GM18507 (cell line): Measurements from ENCODE around the gene MSANTD2.

Experiments
- DNase-seq: peaks from one replicate; pipeline ENCODE4 v3.0.0; 2011; ENCODE audit warnings: low read depth; ENCODE audit not compliant: insufficient read length; ENCODE audit errors: extremely low spot score
- FAIRE-seq: peaks from 2 replicates; lab custom pipeline; 2011; peaks lifted over from hg19 to GRCh38; lab: Jason Lieb, UNC

Gene MSANTD2

DNA sequence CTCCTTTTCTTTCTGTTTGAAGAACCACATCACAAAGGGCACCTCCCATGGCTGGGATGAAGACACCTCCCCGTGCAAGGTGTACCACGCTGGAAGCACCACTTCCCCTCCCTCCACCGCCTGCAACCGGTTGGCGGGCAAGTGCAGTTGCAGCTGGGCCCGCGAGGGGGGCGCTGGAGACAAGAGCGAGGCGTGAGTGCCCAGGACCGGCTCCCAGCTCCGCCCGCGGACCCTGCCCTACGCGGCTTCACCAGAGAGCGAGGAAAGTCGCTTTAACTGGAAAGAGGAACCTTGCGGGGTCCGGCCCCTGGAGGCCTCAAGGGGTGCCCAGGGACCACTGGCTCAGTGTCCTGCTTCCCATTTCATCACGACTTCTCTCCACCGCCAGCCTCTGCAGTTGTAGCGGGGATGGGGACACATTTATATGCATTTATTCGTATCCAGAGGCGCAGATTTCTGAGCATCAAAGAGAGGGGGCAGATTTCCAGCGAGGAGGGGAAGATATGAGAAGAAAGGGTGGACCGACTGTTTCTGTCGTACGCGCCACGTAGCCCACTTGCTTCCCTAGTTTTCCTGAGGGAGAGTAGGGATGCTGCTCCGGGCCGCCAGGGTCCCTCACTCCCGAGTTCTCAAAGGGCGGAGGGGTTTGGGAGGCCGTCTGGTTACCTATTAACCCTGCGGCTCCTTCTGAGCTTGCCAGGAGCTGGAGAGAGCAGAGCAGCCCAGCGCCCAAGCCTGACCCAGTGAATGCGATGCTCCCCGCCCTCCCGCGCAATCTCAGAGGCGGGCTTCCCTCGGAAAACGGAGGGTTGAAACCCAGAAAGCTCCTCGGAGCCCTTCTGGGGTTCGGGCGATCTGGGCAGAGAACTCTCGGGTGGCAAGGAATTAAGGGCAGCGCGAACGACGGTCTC, 41.6 kb downstream of the MSANTD2 start:
- DNase-seq (no peak), FAIRE-seq (peak; percentile 78)

DNA sequence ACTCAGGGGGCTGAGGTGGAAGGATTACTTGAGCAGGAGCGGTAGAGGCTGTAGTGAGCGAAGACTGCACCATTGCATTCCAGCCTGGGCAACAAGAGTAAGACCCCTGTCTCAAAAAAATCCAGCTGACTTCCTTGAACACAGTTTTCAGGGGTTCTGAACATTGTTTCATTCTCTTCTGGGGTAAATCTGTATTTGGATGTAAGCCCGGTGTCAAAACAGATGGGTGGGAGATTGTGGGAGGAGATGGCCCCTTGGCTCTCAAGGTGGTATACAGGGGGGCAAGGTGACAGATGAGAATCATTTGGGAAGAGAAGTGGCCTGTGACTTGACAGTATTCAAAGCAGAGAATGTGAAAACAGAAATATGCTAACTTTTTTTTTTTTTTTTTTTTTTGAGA, 42.9 kb downstream of the MSANTD2 start:
- DNase-seq (no peak), FAIRE-seq (no peak)

DNA sequence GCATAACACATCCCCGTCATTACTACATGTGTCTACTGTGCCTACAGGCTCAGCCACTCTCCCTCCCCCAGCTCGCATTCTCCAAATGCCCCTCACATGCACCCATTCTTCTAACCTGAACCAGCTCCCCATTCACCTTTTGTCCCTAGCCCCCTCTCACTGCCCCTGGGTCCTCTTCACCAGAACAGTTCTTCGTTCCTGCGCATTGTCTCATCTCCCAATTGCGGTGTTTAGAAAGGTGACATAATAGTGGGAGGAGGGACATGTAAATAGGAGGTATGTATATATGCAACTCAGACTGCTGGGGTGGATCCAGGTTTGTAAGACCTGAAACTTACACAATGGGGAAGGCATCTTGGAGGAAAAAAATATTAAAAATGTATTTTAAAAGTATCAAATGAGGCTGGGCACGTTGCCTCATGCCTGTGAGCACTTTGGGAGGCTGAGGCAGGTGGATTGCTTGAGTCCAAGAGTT, 43.4 kb downstream of the MSANTD2 start:
- no peak for DNase-seq
- no peak for FAIRE-seq

DNA sequence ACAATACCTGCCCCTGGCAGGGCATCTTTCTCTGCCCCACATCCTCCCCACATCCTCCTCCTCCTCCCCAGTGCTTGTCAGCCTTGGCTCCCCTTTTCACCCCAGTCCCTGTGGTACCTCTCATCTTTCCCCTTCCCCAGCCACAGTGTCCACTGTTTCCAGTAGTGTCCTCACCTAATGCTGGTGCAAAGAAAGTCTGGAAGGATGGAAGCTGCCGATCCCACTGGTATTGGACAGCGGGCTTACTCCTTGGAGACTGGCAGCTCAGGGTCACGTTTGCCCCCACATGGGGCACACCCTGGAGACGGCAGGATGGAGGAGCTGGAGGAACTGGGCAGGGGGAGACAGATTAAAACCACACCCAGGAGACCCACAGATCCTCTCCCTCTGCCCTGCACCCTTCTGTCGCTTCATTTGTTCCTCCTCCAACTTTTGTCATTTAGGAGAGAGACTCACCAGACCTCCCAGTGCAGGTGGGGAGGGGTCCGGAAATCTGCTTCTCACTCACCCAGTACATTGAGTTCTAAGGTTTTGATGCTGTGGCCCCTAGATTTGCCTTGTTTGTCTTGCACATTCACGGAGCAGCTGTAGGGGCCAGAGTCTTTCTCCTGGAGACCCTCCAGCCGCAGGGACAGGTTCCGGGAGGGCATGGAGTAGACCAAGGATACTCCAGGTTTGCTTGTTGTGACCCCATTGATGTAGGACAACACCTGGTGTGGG, 44.0 kb downstream of the MSANTD2 start:
- DNase-seq: no peak
- no peak for FAIRE-seq

DNA sequence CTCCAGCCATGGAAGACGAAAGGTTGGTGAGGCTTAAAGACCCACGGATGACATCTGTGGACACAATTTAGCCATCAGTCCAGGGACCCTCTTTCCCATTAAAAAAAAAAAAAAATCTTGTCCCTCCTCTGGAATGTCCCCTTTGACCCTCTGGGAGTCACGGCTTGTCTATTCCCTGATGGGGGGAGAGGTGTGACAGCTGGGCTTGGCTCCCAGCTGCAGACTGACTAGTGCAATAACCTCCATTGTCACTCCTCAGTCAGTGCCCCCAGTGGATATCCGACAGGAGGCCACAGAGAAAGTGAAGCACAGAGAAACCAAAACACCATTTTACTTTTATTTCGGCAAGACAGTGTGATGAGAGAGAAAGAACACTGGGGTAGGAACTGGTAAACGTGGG, 45.5 kb downstream of the MSANTD2 start:
- no peak for FAIRE-seq
- no peak for DNase-seq

DNA sequence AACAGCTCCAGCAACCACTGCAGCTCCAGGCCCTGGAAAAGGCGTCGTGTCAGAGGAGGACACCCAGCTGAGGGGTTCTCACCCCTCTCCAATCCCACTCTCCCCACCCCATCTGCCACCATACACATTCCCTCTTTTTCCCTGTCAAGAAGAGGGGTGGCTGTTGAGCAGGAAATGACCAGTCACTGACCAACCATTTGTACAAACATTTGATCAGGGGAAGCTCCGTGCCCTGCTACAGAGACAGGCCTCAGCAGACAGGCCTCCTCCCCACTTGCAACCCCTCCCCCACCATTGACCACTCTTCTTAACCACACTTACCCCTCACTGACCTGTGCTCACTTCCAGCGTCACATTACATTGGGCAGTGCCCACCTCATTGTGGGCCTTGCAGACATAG, 45.9 kb downstream of the MSANTD2 start:
- no peak for FAIRE-seq
- no peak for DNase-seq

DNA sequence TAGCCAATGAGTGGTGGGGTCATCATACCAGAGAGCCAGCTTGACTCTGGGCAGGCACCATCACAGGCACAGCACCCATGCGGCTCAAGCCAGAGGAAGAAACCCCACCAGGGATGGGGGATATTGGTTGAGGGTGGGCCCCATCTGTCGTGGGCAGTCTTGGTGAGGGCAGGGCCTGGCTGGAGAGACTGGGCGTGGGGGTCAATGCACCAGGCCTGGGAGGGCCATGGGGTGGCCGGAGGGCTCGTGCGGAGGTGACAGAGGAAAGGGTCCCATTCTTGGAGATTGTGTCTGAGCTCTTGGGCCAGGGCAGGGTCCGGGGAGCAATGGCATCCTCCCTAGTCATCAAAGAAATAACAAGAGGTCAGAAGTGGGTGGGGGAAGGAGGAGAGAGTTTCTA, 46.6 kb downstream of the MSANTD2 start:
- no peak for DNase-seq
- no peak for FAIRE-seq

DNA sequence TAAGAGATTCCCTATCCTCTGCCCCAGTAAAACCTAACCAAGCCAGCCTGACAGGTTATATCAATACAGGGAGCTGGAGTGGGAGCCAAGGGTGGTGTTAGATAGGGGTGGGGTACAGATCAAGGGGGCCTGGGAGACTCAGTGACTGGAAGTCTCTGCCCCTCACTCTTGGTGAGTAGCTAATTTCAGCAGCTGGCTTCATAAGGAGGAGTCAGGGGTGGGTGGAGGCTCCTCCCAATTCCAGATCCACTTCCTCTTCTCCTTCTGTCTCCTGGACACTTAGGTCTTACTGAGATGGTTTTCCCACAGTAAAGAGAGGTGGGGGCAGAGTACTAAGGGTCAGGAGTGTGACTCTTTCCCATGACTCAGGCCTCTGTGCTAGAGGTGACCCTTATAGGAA, 47.0 kb downstream of the MSANTD2 start:
- no peak for FAIRE-seq
- no peak for DNase-seq

DNA sequence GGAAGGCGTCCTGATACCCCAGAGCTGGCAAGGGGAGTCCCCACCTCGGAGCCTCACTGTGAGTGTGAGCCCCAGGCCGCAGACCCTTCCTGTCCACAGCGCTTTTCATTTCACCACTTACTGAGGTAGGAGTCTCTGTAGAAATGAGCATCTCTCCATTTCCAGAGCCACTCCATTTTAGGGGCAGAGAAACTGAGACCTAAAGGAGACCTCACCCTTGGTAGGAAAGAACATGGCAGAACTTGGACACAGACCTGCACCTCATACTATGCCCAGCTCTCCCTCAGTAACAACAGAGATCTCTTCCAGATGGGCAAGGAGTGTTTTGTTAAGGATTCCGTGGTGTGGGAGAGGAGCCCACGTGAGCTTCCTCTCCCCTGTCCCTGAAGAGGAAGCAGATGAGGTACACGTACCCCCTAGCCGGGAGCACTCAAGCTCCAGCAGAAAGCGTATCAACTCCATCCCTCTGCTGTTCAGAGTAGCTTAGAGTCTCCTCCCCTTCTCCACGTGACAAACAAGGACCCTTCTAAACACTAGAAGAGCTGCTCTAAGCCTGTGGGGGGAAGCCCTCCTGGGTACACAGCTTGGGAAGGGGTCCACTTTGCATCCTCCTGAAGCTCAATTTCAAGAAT, 47.6 kb downstream of the MSANTD2 start:
- DNase-seq: no peak
- no peak for FAIRE-seq

DNA sequence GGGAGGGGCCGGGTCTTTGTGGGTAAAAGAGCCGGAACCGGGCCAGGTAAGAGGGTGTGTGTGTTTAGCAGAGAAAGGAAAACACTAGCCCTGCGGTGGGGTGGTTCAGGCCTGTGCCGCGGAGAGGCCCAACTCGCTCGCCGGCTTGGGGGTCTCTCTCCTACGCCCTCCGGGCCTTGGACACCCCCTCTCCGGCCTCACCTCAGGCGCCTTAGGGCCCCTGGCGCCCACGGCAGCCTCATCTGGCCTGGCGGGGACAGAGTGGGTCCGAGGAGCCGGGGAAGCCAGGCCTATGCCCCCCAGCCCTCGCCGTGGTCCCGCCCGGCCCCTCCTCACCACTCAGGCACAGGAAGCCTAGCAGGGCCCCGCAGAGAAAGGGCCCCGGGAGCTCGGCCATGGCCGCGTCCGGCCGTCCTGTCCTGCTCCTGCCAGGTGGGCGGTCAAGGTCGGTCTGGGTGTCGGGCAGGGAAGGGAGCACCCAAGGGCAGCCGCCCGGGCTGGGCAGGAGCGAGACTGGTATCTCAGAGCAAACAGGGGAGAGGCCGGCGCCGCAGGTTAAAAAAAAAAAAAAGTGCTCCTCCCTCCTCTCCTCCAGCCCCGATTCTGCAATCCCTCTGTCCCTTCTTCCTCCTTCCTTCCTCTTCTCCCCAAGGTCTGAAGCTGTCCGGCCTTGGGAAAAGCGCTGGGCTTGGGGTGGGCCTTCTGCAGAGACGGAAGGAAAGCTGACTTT, 48.3 kb downstream of the MSANTD2 start, which contains the start of gene VSIG2:
VSIG2 (minus strand) TSS at position 515 of the 730 bp plus-strand sequence; CDS start at position 397, 118 bp downstream.
- no peak for FAIRE-seq
- DNase-seq: no peak

DNA sequence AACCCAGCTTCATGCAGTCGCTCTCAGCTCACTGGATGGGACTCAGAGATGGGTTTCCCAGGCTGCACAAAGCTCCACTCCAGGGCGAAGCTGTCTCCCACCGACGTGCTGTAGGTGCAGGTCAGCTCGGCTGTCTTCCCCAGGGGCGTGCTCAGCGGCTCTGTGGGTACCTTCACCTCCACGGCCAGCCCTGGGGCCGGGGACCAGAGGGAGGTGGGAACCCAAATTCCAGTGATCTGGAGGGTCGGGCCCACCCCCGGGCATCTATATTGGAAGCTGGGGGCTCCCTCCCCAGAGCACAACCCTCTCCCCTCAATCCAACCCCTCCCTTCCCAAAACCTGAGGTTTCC, 48.8 kb downstream of the MSANTD2 start:
- DNase-seq (no peak), FAIRE-seq (no peak)

DNA sequence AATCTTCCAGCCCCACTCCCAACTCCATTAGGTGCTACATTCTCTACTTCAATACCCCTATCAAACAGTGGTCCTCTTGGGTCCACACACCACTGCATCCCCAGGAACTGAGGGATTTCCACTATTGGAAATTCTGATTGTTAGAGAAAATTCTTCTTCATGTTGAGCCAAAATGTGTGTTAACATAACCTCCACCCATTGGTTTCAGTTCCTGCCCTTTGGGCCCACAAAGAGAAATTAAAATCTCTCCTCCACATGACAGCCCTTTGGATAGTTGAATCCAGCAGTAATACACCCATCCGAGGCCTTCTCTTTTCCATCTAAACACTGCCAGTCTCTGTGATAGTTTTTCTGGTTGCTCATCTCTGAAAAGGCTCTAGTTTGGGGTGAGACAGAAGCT, 50.3 kb downstream of the MSANTD2 start:
- DNase-seq (no peak), FAIRE-seq (peak; percentile 29)

DNA sequence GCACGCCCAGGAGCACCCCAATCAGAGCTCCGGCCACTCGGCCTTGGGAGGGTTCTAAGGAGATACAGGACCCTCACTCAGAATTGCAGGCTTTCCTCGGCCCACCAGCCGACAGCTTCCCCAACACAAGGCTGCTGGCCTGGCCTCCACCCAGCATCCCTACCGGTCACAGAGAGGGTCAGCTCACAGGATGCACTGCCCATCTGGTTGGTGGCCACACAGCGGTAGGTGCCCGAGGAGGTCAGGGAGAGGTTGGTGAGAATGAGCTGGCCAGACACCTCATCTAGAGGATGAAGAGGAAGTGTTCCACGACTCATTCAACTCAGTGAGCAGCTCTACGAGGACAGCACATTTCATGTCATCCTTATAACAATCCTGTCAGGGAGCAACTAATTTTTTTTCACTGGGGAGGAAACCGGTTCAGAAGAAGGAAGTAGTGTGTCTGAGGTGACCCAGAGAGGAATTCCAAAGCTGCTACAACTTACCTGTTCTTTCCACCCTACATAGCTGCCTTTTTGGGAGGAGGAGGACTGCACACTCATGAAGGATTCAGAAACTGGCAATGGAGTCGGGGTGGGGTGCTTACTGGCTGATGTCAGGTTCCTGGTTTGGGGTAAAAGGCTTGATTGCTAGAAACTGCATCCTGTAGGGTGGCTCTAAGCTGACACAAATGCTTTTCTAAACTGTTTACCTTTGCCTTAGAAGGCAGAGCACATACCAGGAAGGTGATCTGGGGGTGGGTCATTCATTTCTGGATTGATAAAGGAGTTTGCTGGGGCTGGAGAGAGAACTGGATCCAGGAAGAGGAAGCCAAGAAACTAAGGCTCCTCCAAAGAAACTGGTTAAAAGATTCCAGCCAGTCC, 51.5 kb downstream of the MSANTD2 start:
- DNase-seq: no peak
- no peak for FAIRE-seq

DNA sequence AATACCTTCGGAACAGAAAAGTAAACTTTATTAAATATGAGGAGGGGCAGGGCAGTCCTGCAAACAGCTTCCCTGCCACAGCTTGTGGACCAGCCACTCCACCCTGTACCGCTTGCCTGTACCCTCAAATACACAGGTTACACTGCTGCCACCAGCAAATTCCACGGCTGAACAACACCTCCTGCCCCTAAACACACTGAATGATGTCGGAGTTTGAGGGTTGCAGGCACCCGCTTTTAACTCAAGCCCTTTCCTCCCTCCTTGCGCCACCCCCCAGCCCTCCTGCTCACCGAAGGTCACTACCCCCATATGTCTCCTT, 52.1 kb downstream of the MSANTD2 start:
- DNase-seq (no peak), FAIRE-seq (no peak)

DNA sequence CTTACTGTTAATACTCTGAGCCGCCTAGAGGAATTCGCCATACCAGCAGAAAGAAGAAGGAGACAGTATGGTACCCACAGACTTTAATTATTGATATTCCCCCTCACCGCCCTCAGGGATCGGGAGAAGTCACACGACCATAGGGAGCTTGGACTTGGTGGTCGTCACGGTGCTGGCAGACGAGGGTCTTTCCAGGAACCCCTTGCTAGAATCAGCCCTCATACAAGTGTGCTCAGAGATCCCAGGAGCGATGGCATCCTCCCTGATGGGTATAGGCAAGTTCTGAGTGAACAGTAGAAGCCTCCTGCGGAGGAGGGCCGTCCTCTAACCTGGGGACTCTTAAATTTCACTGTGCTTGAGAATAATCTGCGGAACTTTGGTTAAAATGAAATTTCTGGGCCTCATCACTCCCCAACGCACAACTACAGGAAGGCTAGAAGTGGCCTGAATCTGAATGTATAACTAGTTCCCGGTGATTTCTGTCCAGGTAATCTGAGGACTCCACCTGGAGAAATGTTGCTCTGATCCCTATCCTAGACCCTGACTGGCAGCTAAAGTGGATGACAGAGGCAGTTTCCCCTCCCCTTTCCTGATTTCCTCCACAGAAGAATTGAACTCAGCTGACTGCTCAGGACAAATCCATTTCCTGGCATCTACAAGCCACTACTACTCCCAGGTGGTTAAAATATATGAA, 52.7 kb downstream of the MSANTD2 start:
- no peak for DNase-seq
- no peak for FAIRE-seq

DNA sequence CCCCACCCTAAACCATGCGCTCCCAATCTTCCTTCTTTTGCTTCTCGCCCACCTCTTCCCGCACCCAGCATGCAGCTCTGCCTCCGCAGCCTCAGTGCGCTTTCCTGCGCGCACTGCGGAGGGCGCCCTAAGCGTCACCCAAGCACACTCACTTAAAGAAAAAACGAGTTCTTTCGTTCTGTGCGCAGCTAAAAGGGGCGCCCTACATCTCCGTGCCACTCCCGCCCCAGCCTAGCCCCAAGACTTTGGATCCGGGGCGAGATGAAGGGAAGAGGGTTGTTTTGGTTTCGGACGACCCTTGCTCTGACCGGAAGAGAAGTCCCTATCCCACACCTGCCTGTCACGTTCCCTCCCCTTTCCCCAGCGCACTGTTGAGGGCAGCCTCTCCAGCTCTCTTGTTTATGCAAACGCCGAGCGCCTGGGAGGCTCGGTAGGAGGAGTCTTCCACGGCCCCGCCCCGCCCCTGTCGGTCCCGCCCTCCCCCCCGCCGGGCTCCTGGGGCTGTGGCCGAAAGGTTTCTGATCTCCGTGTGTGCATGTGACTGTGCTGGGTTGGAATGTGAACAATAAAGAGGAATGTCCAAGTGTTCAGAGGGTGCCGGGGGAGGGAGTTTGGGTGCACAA, 53.5 kb downstream of the MSANTD2 start:
- DNase-seq (peak; percentile 86), FAIRE-seq (peak; percentile 92)

DNA sequence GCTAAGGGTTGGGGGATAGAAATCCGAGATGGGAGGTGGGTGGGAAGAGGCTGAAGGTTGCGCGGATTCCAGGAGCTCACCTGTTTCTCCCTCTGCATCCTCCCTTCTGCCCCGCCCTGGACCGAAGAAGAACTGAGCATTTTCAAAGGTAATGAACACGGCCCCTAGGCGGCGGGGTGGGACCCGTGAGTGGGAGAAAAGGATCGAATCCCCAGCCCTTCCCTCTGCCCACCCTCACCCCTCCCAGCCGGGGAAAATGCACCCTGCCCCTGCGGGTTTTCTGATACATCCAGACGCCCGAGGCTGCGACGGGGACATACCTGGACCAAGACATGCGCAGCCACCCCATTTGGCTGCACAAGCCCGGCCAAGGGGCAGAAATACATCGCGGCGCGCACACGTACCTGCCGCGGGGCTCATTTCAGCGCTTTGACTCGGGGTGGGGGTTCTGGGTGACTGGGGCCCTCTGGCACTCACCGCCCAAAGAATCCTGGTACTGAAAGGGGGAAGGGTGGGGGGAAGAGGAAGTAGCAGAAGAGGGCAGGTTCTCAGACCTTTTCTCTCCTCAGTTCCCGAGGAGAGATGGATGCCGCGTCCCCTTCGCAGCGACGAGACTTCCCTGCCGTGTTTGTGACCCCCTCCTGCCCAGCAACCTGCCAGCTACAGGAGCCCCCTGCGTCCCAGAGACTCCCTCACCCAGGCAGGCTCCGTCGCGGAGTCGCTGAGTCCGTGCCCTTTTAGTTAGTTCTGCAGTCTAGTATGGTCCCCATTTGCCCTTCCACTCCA, 54.2 kb downstream of the MSANTD2 start:
- peak; percentile 41 for FAIRE-seq
- no peak for DNase-seq
